T-helper 2 cell treated with Interferon-gamma antibody and Interleukin-4, amounts not matched to agents 5 μg/mL and 100 μg/mL, for 36 hours (primary cell): ENCODE measurements around the gene HCK.

ENCODE experiments used
- DNase-seq: peaks from one replicate; pipeline ENCODE4 v3.0.0; 2021; ENCODE audit warnings: low spot score
- H3K27ac Mint-ChIP-seq: one replicate; pipeline ENCODE4 v1.8.0; 2021; ENCODE audit warnings: mild to moderate bottlenecking, mixed read lengths
- H3K27me3 Mint-ChIP-seq: one replicate; pipeline ENCODE4 v1.8.0; 2021; ENCODE audit warnings: low read depth, mixed read lengths
- H3K36me3 Mint-ChIP-seq: one replicate; pipeline ENCODE4 v1.8.0; 2021; ENCODE audit warnings: low read depth, mixed read lengths
- H3K4me1 Mint-ChIP-seq: one replicate; pipeline ENCODE4 v1.8.0; 2021; ENCODE audit warnings: low read depth, mixed read lengths
- H3K4me3 Mint-ChIP-seq: one replicate; pipeline ENCODE4 v1.8.0; 2022; ENCODE audit warnings: mild to moderate bottlenecking, moderate library complexity, mixed read lengths
- H3K9me3 Mint-ChIP-seq: one replicate; pipeline ENCODE4 v1.8.0; 2021; ENCODE audit warnings: mixed read lengths

HCK gene

DNA sequence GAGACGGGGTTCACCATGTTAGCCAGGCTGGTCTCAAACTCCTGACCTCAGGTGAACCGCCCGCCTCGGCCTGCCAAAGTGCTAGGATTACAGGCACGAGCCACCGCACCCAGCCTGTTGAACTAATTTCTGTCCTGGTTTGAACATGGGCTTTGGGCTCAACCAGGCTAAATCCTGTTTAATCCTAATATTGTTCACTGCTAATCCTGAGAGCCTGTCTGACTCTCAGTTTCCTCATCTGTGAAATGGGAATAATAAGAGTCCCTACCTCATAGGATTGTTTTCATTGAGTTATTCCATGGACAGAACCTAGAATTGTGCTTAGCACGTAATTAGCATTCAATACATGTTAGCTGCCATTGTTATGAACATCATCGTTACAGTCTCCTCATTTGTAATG, 74.9 kb downstream of the HCK start:
- peaks cover 6% of the 10 kb centered on the region for H3K36me3 Mint-ChIP-seq
- no peaks in the 10 kb centered on the region for H3K9me3 Mint-ChIP-seq
- H3K4me3 Mint-ChIP-seq, result no peak overlapping the region
- H3K27me3 Mint-ChIP-seq, result no peaks in the 10 kb centered on the region
- no peak for DNase-seq
- H3K27ac Mint-ChIP-seq, result no peak overlapping the region
- H3K4me1 Mint-ChIP-seq, result peaks cover 2% of the 10 kb centered on the region

- peaks cover 8% of the 10 kb centered on the region for H3K36me3 Mint-ChIP-seq
- no peaks in the 10 kb centered on the region for H3K27me3 Mint-ChIP-seq
- DNase-seq, result no peak
- H3K4me1 Mint-ChIP-seq, result peaks cover 2% of the 10 kb centered on the region
- no peak overlapping the region for H3K27ac Mint-ChIP-seq
- H3K4me3 Mint-ChIP-seq, result no peak overlapping the region
- no peaks in the 10 kb centered on the region for H3K9me3 Mint-ChIP-seq
These were observed 75.3 kb downstream of the HCK start for GRCh38 chr20:32127347-32127746.

GRCh38 chr20:32128167-32128566, 76.1 kb downstream of the HCK start:
- no peak for DNase-seq
- peaks cover 3% of the 10 kb centered on the region for H3K4me1 Mint-ChIP-seq
- H3K4me3 Mint-ChIP-seq, result no peak overlapping the region
- no peaks in the 10 kb centered on the region for H3K9me3 Mint-ChIP-seq
- peaks cover 10% of the 10 kb centered on the region for H3K36me3 Mint-ChIP-seq
- no peak overlapping the region for H3K27ac Mint-ChIP-seq
- H3K27me3 Mint-ChIP-seq, result no peaks in the 10 kb centered on the region

DNA sequence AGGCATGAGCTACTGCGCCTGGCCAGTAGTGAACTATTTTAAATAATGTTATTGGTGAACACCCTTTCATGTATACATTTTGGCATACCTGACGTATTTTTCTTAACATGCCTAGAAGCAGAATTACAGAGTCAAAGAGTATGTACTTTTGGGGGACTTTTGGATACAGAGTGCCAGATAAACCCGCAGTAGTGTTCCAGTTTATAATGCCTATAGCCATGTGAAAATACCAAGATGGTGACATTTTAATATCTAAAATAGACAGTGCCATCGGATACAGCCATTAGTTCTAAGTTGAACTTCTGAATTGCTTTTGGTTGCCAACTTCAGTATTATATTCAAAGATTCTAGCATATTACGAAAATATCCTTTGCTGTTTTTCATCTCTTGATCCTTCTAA, 77.8 kb downstream of the HCK start:
- H3K4me3 Mint-ChIP-seq, result no peak overlapping the region
- H3K4me1 Mint-ChIP-seq, result peaks cover 5% of the 10 kb centered on the region
- H3K27ac Mint-ChIP-seq, result no peak overlapping the region
- no peaks in the 10 kb centered on the region for H3K27me3 Mint-ChIP-seq
- H3K36me3 Mint-ChIP-seq, result peaks cover 10% of the 10 kb centered on the region
- DNase-seq, result no peak
- no peaks in the 10 kb centered on the region for H3K9me3 Mint-ChIP-seq

DNA sequence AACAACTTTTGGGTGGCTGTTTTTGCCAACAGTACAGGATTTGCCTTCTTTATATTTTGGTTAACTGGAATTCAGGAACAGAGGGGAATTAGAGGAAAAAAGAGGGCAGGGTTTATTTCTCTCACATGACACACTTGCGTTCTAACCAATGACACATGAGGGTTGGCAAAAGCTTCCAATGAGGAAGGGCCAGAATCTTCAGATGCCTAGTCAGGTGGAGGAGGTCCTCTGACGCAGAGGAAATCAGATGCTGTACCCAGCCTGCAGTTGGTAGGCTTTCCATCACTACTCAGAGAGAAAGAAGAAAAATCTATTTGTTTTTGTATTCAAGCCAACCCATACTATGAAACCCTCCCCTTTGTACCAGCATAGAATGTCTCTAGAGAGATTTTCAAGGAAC, 78.3 kb downstream of the HCK start:
- H3K27ac Mint-ChIP-seq, result no peak overlapping the region
- no peaks in the 10 kb centered on the region for H3K27me3 Mint-ChIP-seq
- peaks cover 10% of the 10 kb centered on the region for H3K36me3 Mint-ChIP-seq
- H3K4me1 Mint-ChIP-seq, result peaks cover 5% of the 10 kb centered on the region
- DNase-seq, result no peak
- H3K9me3 Mint-ChIP-seq, result no peaks in the 10 kb centered on the region
- H3K4me3 Mint-ChIP-seq, result no peak overlapping the region

DNA sequence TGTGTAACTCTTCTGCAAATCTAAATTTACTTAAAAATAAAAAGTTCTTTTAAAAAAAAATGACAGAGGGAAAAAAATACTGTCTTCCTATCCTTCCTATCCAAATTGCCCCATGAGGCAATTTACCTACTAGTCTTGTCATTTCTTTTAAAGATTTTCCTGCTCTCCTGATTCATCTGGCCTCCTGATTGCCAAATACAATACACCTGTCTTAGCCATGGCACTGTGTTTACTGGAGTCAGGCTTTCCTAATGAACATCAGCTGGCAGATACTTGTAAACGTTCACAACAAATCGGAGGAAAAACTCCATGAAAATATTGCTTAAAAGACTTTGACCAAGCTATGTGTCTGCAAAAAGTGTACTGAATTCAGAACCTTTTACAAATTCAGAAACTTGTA, 78.9 kb downstream of the HCK start:
- Mint-ChIP-seq H3K36me3 (peaks cover 10% of the 10 kb centered on the region), H3K4me1 (peaks cover 5% of the 10 kb centered on the region), H3K9me3 (no peaks in the 10 kb centered on the region), H3K27ac (no peak overlapping the region), H3K27me3 (no peaks in the 10 kb centered on the region), H3K4me3 (no peak overlapping the region)
- no peak for DNase-seq

DNA sequence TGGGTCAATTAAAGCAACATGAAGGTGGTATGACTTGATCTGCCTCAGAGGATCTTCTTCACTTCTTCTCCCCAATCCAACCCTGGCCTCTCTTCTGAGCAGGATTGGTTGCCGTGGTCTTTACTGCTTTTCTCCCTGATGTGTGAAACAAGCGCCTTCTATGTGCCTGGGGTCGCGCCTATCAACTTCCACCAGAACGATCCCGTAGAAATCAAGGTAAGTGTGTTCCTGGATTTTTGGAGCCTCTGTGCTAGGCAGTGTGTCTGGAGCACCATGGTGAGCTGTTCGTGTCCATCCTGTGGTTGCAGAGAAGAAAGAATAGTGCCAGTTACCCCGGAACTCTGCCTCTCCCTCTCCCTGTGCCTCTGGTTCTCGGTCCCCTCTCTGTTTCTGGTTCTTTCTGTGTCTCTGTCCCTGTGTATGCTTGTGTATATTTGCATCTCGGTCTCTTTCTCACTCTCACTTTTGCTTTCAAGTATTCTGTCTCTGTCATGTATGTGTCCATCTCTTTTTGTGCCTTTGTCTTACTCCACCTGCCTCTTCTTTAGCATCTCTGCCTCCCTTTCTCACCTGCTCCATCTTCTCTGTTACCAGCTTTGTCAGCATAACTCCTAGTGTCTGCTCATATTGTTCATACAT, 81.0 kb downstream of the HCK start:
- no peak overlapping the region for H3K4me3 Mint-ChIP-seq
- peaks cover 16% of the 10 kb centered on the region for H3K36me3 Mint-ChIP-seq
- peaks cover 5% of the 10 kb centered on the region for H3K4me1 Mint-ChIP-seq
- H3K27ac Mint-ChIP-seq, result peak overlapping the region; percentile 17
- H3K27me3 Mint-ChIP-seq, result no peaks in the 10 kb centered on the region
- H3K9me3 Mint-ChIP-seq, result no peaks in the 10 kb centered on the region
- DNase-seq, result no peak

DNA sequence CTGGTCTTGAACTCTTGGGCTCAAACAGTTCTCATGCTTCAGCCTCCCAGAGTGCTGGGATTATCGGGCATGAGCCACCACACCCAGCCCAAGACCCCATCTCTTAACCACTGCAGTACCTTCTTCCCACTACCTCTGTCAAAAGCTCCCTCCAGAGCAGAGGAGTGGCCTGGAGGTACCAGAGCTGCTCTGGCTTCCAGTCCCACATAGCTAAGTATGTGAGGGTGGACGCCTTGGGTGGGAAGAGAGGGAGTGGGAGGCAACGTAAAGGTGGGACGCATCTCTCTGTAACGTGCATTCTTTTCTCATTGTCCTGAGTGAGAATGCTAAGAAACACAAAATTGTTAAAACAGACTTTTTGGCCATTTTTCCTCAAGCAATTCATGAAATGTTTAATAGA, 82.0 kb downstream of the HCK start:
- Mint-ChIP-seq H3K9me3 (no peaks in the 10 kb centered on the region), H3K36me3 (peaks cover 18% of the 10 kb centered on the region), H3K4me1 (peaks cover 5% of the 10 kb centered on the region), H3K27ac (no peak overlapping the region), H3K4me3 (no peak overlapping the region), H3K27me3 (no peaks in the 10 kb centered on the region)
- DNase-seq, result no peak

DNA sequence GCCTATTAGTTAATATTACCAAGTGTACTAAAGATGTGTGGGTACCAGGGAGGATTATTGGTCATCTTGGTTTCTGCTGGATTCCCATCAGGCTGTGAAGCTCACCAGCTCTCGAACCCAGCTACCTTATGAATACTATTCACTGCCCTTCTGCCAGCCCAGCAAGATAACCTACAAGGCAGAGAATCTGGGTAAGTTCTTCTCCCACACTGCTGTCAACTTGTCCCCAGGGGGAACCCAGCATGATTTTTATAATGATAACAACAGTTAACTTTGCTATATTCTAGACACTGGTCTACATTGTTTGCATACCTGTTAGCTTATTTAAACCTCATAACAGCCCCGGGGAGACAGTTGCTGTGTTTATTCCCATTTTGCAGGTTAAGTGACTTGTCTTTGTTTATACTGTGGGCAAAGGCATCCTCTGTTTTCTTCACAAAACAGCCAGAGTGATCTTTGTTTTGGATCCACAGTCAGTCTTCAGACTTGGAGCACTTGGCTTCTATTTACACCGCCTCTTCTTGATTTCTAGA, 84.0 kb downstream of the HCK start:
- Mint-ChIP-seq H3K27ac (no peak overlapping the region), H3K27me3 (no peaks in the 10 kb centered on the region), H3K36me3 (peaks cover 36% of the 10 kb centered on the region), H3K4me1 (peaks cover 3% of the 10 kb centered on the region), H3K9me3 (no peaks in the 10 kb centered on the region), H3K4me3 (no peak overlapping the region)
- DNase-seq, result no peak

GRCh38 chr20:32138921-32139320, 86.9 kb downstream of the HCK start:
- H3K36me3 Mint-ChIP-seq, result peaks cover 46% of the 10 kb centered on the region

GRCh38 chr20:32139947-32140346, 87.9 kb downstream of the HCK start:
- H3K9me3 Mint-ChIP-seq, result no peaks in the 10 kb centered on the region
- H3K4me1 Mint-ChIP-seq, result no peaks in the 10 kb centered on the region
- no peaks in the 10 kb centered on the region for H3K27me3 Mint-ChIP-seq
- no peak overlapping the region for H3K4me3 Mint-ChIP-seq
- no peak for DNase-seq
- H3K27ac Mint-ChIP-seq, result no peak overlapping the region
- peaks cover 50% of the 10 kb centered on the region for H3K36me3 Mint-ChIP-seq

More at GRCh38 chr20:32138921-32139320, 86.9 kb downstream of the HCK start:
- no peaks in the 10 kb centered on the region for H3K4me1 Mint-ChIP-seq
- DNase-seq, result no peak
- H3K4me3 Mint-ChIP-seq, result no peak overlapping the region
- H3K9me3 Mint-ChIP-seq, result no peaks in the 10 kb centered on the region
- no peak overlapping the region for H3K27ac Mint-ChIP-seq
- H3K27me3 Mint-ChIP-seq, result no peaks in the 10 kb centered on the region

DNA sequence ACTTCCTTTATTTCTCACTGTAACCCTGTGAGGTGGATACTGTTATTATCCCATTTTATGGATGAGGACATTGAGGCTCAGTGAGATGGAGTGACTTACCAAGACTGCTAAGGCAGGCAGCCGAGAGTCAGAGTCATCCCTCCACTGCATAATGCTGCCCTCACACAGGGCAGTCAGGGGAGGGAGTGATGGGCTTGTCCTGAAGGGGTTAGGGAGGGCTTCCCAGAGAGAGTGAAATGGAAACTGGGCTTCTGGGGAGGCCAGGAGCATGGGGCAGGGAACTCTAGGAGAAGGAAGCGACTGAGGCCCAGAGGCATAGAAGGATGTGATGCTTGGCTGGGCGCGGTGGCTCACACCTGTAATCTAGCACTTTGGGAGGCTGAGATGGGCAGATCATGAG, 88.6 kb downstream of the HCK start:
- Mint-ChIP-seq H3K27ac (no peak overlapping the region), H3K4me1 (no peaks in the 10 kb centered on the region), H3K4me3 (no peak overlapping the region), H3K9me3 (no peaks in the 10 kb centered on the region), H3K36me3 (peaks cover 55% of the 10 kb centered on the region), H3K27me3 (no peaks in the 10 kb centered on the region)
- no peak for DNase-seq

DNA sequence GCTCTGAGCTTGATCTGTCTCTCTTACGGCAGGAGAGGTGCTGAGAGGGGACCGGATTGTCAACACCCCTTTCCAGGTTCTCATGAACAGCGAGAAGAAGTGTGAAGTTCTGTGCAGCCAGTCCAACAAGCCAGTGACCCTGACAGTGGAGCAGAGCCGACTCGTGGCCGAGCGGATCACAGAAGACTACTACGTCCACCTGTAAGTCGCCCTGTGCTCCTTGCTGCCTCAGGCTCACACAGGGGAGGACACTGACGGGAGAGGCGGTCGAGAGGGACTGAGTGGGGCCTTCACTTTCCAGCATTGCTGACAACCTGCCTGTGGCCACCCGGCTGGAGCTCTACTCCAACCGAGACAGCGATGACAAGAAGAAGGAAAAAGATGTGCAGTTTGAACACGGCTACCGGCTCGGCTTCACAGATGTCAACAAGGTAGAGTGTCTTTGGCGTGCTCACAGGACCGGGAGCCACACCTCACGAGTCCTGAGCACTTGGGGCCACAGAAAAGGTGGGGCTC, 89.5 kb downstream of the HCK start:
- Mint-ChIP-seq H3K4me3 (no peak overlapping the region), H3K9me3 (no peaks in the 10 kb centered on the region), H3K4me1 (no peaks in the 10 kb centered on the region), H3K27me3 (no peaks in the 10 kb centered on the region), H3K27ac (no peak overlapping the region), H3K36me3 (peaks cover 62% of the 10 kb centered on the region)
- no peak for DNase-seq

DNA sequence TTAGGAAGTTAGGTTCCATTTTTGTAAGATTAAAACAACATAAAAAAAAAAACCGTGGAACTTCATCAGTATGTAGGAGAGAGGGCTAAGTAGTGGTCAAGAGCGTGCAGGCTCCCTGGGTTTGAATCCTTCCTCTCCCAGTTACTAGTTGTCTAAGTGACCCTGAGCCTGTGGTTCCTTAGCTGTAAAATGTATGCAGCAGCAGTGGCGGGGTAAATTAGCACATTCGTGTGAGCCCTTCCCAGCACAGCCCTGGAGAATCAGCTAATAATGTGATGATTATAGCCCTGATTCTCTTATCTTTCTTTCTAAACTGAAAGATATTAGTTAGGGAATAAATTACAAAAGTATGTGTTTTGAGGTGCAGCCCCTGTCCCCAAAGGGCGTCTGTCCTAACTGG, 90.0 kb downstream of the HCK start:
- peaks cover 65% of the 10 kb centered on the region for H3K36me3 Mint-ChIP-seq

GRCh38 chr20:32142991-32143390, 90.9 kb downstream of the HCK start:
- Mint-ChIP-seq H3K4me3 (no peak overlapping the region), H3K27me3 (no peaks in the 10 kb centered on the region), H3K36me3 (peaks cover 59% of the 10 kb centered on the region), H3K27ac (no peak overlapping the region), H3K9me3 (no peaks in the 10 kb centered on the region), H3K4me1 (no peaks in the 10 kb centered on the region)
- DNase-seq, result no peak

More for the DNA sequence above, 90.0 kb downstream of the HCK start:
- no peak overlapping the region for H3K27ac Mint-ChIP-seq
- no peaks in the 10 kb centered on the region for H3K27me3 Mint-ChIP-seq
- no peaks in the 10 kb centered on the region for H3K9me3 Mint-ChIP-seq
- no peak overlapping the region for H3K4me3 Mint-ChIP-seq
- H3K4me1 Mint-ChIP-seq, result no peaks in the 10 kb centered on the region
- no peak for DNase-seq
